Coronary artery (tissue), 2 donors: ENCODE data around the gene BIRC2.

Source experiments
- DNase-seq: peaks from one replicate; pipeline ENCODE4 v3.0.0-alpha.2; 2017; ENCODE audit warnings: low spot score
- H3K27ac ChIP-seq, 2 donors: fragments of 200-600 bp; sonication (generic); one replicate each; pipeline ENCODE4 v1.5.1; 2016 to 2019
- H3K4me3 ChIP-seq: fragments of 200-600 bp; sonication (generic); 2 replicates; pipeline ENCODE4 v1.5.1; 2016; ENCODE audit warnings: mild to moderate bottlenecking, moderate library complexity
- CTCF ChIP-seq: fragments of 200-600 bp; sonication (generic); IDR thresholded peaks from one replicate; pipeline ENCODE4 v1.5.1; 2019; ENCODE audit warnings: antibody characterized with exemption

Gene BIRC2

DNA sequence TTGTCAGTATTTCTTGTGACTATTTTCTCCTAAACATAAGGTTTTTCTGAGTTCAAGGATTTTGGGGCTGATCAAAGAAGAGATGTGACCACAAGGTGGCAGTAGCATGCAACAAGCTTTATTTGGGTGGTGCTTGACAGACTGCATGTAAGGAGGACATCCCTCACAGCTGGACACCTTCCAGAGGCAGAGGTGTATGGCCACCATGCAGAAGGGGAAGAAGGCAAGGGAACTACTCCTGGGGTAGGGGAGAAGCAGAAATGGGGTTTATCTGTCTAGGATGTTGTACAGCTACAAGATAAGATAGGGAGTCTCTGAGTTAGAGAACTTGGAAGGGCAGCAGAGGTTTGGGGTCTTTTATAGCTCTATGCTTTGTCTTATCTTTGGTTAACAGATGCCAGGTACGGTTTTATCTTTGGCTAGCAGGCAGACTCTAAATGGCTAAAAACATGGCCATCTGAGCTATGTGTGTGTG, 5.1 kb upstream of the BIRC2 start:
- Histone ChIP-seq H3K4me3 (no peak overlapping the region), H3K27ac (no peak overlapping the region)
- DNase-seq = no peak
- TF ChIP-seq CTCF = peak; percentile 49

DNA sequence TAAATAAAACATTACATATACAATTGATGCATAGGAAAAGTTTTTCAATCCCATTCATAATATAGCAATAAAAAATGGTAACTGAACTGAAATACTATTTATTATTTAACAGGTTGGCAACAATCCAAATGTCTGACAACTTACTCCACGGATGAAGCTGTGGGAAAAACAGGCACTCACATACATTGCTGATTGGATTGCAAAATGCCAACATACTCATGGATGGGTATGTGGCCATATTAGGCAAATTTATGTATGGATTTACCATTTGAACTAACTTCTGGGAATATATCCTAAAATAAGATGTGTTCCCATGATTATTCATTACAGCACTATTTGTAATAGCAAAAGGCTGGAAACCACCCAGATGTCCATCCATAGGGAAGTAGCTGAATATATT, 3.2 kb upstream of the BIRC2 start:
- H3K27ac ChIP-seq = no peak overlapping the region
- no peak for DNase-seq
- TF ChIP-seq CTCF = no peak
- H3K4me3 ChIP-seq = no peak overlapping the region

- H3K4me3 ChIP-seq = peak overlapping the region; percentile 75
- peak overlapping the region; percentile 92 to 99 for H3K27ac ChIP-seq
- TF ChIP-seq CTCF = no peak
- DNase-seq = no peak
These were observed 1.1 kb upstream of the BIRC2 start for GRCh38 chr11:102345904-102346303.

DNA sequence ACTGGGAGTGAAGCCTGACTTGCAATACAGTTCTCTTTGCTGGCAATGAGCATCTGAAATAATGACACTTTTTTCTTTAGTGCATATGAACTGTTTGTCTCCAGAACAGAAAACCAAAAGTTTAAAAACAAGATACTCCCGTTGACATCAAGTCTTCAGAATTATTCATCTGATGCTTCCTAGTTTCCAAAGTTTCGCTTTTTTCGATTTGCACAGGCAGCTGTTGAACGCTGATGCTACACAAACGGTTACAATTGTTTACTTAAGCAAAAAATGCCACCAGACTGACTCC, 612 bp upstream of the BIRC2 start:
- Histone ChIP-seq H3K27ac (peak overlapping the region; percentile 92 to 99), H3K4me3 (peak overlapping the region; percentile 75)
- DNase-seq = no peak
- TF ChIP-seq CTCF = no peak

GRCh38 chr11:102347462-102348370, 702 bp downstream of the BIRC2 start:
- peak overlapping the region; percentile 75 for H3K4me3 ChIP-seq
- H3K27ac ChIP-seq = peak overlapping the region; percentile 92 to 99
- TF ChIP-seq CTCF = no peak
- DNase-seq = no peak

- DNase-seq = no peak
- no peak for TF ChIP-seq CTCF
- H3K4me3 ChIP-seq = no peak overlapping the region
- no peak overlapping the region for H3K27ac ChIP-seq
These were observed 10.1 kb downstream of the BIRC2 start for GRCh38 chr11:102357116-102357515.

GRCh38 chr11:102359372-102359771, 12.4 kb downstream of the BIRC2 start:
- Histone ChIP-seq H3K27ac (no peak overlapping the region), H3K4me3 (no peak overlapping the region)
- no peak for DNase-seq
- no peak for TF ChIP-seq CTCF
